Measurements from ENCODE around the gene CITED4.

Gene CITED4

GRCh38 chr1:40853885-40854170 is 8.3 kb downstream of the CITED4 start:
- DNase-seq (ENCODE audit: low spot score): no peak

- DNase-seq (ENCODE audit: low spot score): no peak
These were observed 8.9 kb downstream of the CITED4 start for GRCh38 chr1:40853113-40853884.

- no peak for DNase-seq (ENCODE audit: low spot score)
These were observed 10.5 kb downstream of the CITED4 start for GRCh38 chr1:40851643-40852042.

GRCh38 chr1:40849801-40850592 is 12.2 kb downstream of the CITED4 start:
- peak; percentile 75 for DNase-seq (ENCODE audit: low spot score)

- DNase-seq (ENCODE audit: low spot score): no peak
These were observed 13.5 kb downstream of the CITED4 start for GRCh38 chr1:40848530-40849189.

- DNase-seq (ENCODE audit: low spot score): no peak
These were observed 15.0 kb downstream of the CITED4 start for GRCh38 chr1:40847023-40847745.

GRCh38 chr1:40845895-40846294 is 16.3 kb downstream of the CITED4 start:
- no peak for DNase-seq (ENCODE audit: low spot score)

- DNase-seq (ENCODE audit: low spot score): no peak
These were observed 17.0 kb downstream of the CITED4 start for GRCh38 chr1:40844887-40845878.

GRCh38 chr1:40844079-40844478 is 18.1 kb downstream of the CITED4 start:
- no peak for DNase-seq (ENCODE audit: low spot score)

GRCh38 chr1:40842691-40843090 is 19.5 kb downstream of the CITED4 start:
- DNase-seq (ENCODE audit: low spot score): no peak

GRCh38 chr1:40842207-40842606 is 20.0 kb downstream of the CITED4 start:
- no peak for DNase-seq (ENCODE audit: low spot score)

- DNase-seq (ENCODE audit: low spot score): no peak
These were observed 20.6 kb downstream of the CITED4 start for GRCh38 chr1:40841602-40842001.

GRCh38 chr1:40840526-40841323 is 21.4 kb downstream of the CITED4 start:
- peak; percentile 15 for DNase-seq (ENCODE audit: low spot score)

GRCh38 chr1:40839943-40840335 is 22.2 kb downstream of the CITED4 start:
- no peak for DNase-seq (ENCODE audit: low spot score)

- no peak for DNase-seq (ENCODE audit: low spot score)
These were observed 22.9 kb downstream of the CITED4 start for GRCh38 chr1:40838980-40839942.

GRCh38 chr1:40838045-40838979 is 23.9 kb downstream of the CITED4 start:
- DNase-seq (ENCODE audit: low spot score): no peak

GRCh38 chr1:40837601-40838000 is 24.6 kb downstream of the CITED4 start:
- no peak for DNase-seq (ENCODE audit: low spot score)

GRCh38 chr1:40836283-40836682 is 25.9 kb downstream of the CITED4 start:
- DNase-seq (ENCODE audit: low spot score): no peak

Data from CD4-positive, alpha-beta T cell treated with Interleukin-6 at 100 ng/mL for 8 hours (primary cell).